HEK293 (cell line): ENCODE results near the gene HOOK1.

Experiments used
- CTCF ChIA-PET: fragments of 350-600 bp; formaldehyde crosslinking; extraction: SDS; loops from one replicate; lab custom pipeline; 2021; ENCODE audit warnings: antibody characterized with exemption; lab: Yijun Ruan, JAX
- POLR2A ChIA-PET: fragments of 300-600 bp; formaldehyde crosslinking; extraction: SDS; loops from one replicate; lab custom pipeline; 2020; ENCODE audit warnings: antibody characterized with exemption, inconsistent platforms; lab: Yijun Ruan, JAX
- H3K27ac ChIP-seq: fragments of 200-500 bp; sonication (Bioruptor generic); 2 replicates; pipeline ENCODE4 v1.5.1; 2014; ENCODE audit warnings: low read depth, low read length, control low read depth, inconsistent platforms; ENCODE audit errors: extremely low read depth
- H3K36me3 ChIP-seq, 2 experiments: fragments of 200-500 bp in 1 of 2; sonication (Bioruptor generic) in 1 of 2; 1 replicate in 1 of 2; 2 replicates in 1 of 2; pipeline ENCODE4 v1.5.1; 2014 to 2017; ENCODE audit warnings: inconsistent platforms in 2 of 2, low read length in 2 of 2; ENCODE audit not compliant: control insufficient read depth in 2 of 2, insufficient read depth in 1 of 2
- H3K4me1 ChIP-seq: fragments of 200-500 bp; sonication (Bioruptor generic); 2 replicates; pipeline ENCODE4 v1.5.1; 2014; ENCODE audit warnings: mild to moderate bottlenecking, low read length, inconsistent platforms; ENCODE audit not compliant: control insufficient read depth, insufficient read depth
- H3K4me3 ChIP-seq: 2 replicates; pipeline ENCODE4 v1.5.1; 2011; ENCODE audit warnings: low read depth, mild to moderate bottlenecking, control low read depth, low read length, moderate library complexity
- H3K9me3 ChIP-seq: fragments of 200-500 bp; sonication (Bioruptor generic); 2 replicates; pipeline ENCODE4 v1.5.1; 2014; ENCODE audit warnings: low read depth, low read length, inconsistent platforms; ENCODE audit not compliant: control insufficient read depth, insufficient read depth
- GLIS1 ChIP-seq: fragments of 450-650 bp; formaldehyde crosslinking; IDR thresholded peaks from 2 replicates; pipeline ENCODE4 v1.5.1; 2016; ENCODE audit warnings: missing biosample characterization, missing genetic modification characterization
- KLF7 ChIP-seq: fragments of 450-650 bp; formaldehyde crosslinking; IDR thresholded peaks from 2 replicates; pipeline ENCODE4 v1.5.1; 2016; ENCODE audit warnings: missing biosample characterization, missing genetic modification characterization, borderline replicate concordance
- MEIS1 ChIP-seq: sonication (generic); formaldehyde crosslinking; IDR thresholded peaks from 2 replicates; pipeline ENCODE4 v1.8.1; 2022; ENCODE audit warnings: missing genetic modification reagents, mild to moderate bottlenecking, borderline replicate concordance
- SALL2 ChIP-seq: fragments of 450-650 bp; formaldehyde crosslinking; IDR thresholded peaks from 2 replicates; pipeline ENCODE4 v1.5.0; 2017; ENCODE audit warnings: missing biosample characterization, mild to moderate bottlenecking, missing genetic modification characterization, borderline replicate concordance
- WT1 ChIP-seq: fragments of 450-650 bp; formaldehyde crosslinking; IDR thresholded peaks from 2 replicates; pipeline ENCODE4 v1.5.1; 2016; ENCODE audit warnings: missing biosample characterization, missing genetic modification characterization
- ZBTB20 ChIP-seq: fragments of 450-650 bp; formaldehyde crosslinking; IDR thresholded peaks from 2 replicates; pipeline ENCODE4 v1.5.1; 2016; ENCODE audit warnings: missing biosample characterization, missing genetic modification characterization
- ZBTB26 ChIP-seq: fragments of 450-650 bp; formaldehyde crosslinking; optimal IDR thresholded peaks from 2 replicates; pipeline ENCODE3; 2016; ENCODE audit warnings: missing biosample characterization, mild to moderate bottlenecking, missing genetic modification characterization
- ZFHX2 ChIP-seq: fragments of 450-650 bp; formaldehyde crosslinking; conservative IDR thresholded peaks from 2 replicates; pipeline ENCODE4 v1.5.1; 2016; ENCODE audit warnings: missing biosample characterization, missing genetic modification characterization
- ZNF18 ChIP-seq: fragments of 450-650 bp; formaldehyde crosslinking; IDR thresholded peaks from 2 replicates; pipeline ENCODE4 v1.5.1; 2016; ENCODE audit warnings: missing biosample characterization, missing genetic modification characterization
- ZNF24 ChIP-seq: fragments of 450-650 bp; formaldehyde crosslinking; IDR thresholded peaks from 2 replicates; pipeline ENCODE4 v1.5.1; 2016; ENCODE audit warnings: missing biosample characterization, missing genetic modification characterization
- ZNF324 ChIP-seq: fragments of 450-650 bp; formaldehyde crosslinking; IDR thresholded peaks from 2 replicates; pipeline ENCODE4 v1.5.1; 2016; ENCODE audit warnings: missing biosample characterization, missing genetic modification characterization
- ZNF366 ChIP-seq: fragments of 450-650 bp; formaldehyde crosslinking; conservative IDR thresholded peaks from 2 replicates; pipeline ENCODE4 v1.5.1; 2016; ENCODE audit warnings: missing biosample characterization, missing genetic modification characterization
- ZNF433 ChIP-seq: fragments of 450-650 bp; formaldehyde crosslinking; IDR thresholded peaks from 2 replicates; pipeline ENCODE4 v1.5.1; 2016; ENCODE audit warnings: missing biosample characterization, missing genetic modification characterization, low read depth
- ZNF488 ChIP-seq: fragments of 450-650 bp; formaldehyde crosslinking; IDR thresholded peaks from 2 replicates; pipeline ENCODE4 v1.5.1; 2016; ENCODE audit warnings: missing biosample characterization, missing genetic modification characterization
- ZNF548 ChIP-seq: fragments of 450-650 bp; formaldehyde crosslinking; IDR thresholded peaks from 2 replicates; pipeline ENCODE4 v1.5.1; 2016; ENCODE audit warnings: missing biosample characterization, missing genetic modification characterization
- ZNF549 ChIP-seq: fragments of 450-650 bp; IDR thresholded peaks from 2 replicates; pipeline ENCODE4 v1.5.1; 2018; ENCODE audit warnings: missing biosample characterization, missing genetic modification characterization, mild to moderate bottlenecking, inconsistent platforms, moderate library complexity
- ZNF560 ChIP-seq: fragments of 450-650 bp; formaldehyde crosslinking; IDR thresholded peaks from 2 replicates; pipeline ENCODE4 v1.5.1; 2017; ENCODE audit warnings: missing biosample characterization, missing genetic modification characterization, borderline replicate concordance
- ZNF596 ChIP-seq: fragments of 450-650 bp; IDR thresholded peaks from 2 replicates; pipeline ENCODE4 v1.5.0; 2018; ENCODE audit warnings: missing biosample characterization, mild to moderate bottlenecking, missing genetic modification characterization, moderate library complexity
- ZNF658 ChIP-seq: fragments of 450-650 bp; formaldehyde crosslinking; IDR thresholded peaks from 2 replicates; pipeline ENCODE4; 2016; ENCODE audit warnings: missing biosample characterization, missing genetic modification characterization
- ZNF777 ChIP-seq: fragments of 450-650 bp; formaldehyde crosslinking; IDR thresholded peaks from 2 replicates; pipeline ENCODE4 v1.5.1; 2017; ENCODE audit warnings: missing biosample characterization, missing genetic modification characterization, borderline replicate concordance
- TF ChIP-seq, protein P1 (sequence below): IDR thresholded peaks from 2 replicates; pipeline ENCODE4 v1.6.1; 2011; ENCODE audit warnings: mild to moderate bottlenecking, low read depth, low read length, borderline replicate concordance
- TF ChIP-seq, protein P2 (sequence below): fragments of 450-650 bp; IDR thresholded peaks from 2 replicates; pipeline ENCODE4 v1.5.1; 2018; ENCODE audit warnings: missing biosample characterization, missing genetic modification characterization
- TF ChIP-seq, protein P3 (sequence below): fragments of 450-650 bp; formaldehyde crosslinking; IDR thresholded peaks from 2 replicates; pipeline ENCODE4 v1.5.1; 2016; ENCODE audit warnings: missing biosample characterization, missing genetic modification characterization
- TF ChIP-seq, protein P4 (sequence below): fragments of 450-650 bp; formaldehyde crosslinking; IDR thresholded peaks from 2 replicates; pipeline ENCODE4 v1.5.1; 2016; ENCODE audit warnings: missing biosample characterization, missing genetic modification characterization

Gene HOOK1

GRCh38 chr1:59814901-59815825, at the start of gene HOOK1 (continued):
- TF ChIP-seq ZNF658 (tag by site-specific recombination) (no peak), ZNF596 (no peak), ZNF366 (tag by site-specific recombination) (no peak), ZBTB26 (tag by site-specific recombination) (peak; percentile 73), SALL2 (tag by site-specific recombination) (no peak), WT1 (tag by site-specific recombination) (no peak), ZNF433 (no peak), ZNF324 (tag by site-specific recombination) (peak; percentile 21; the same call in 1 of the 2 replicates), ZNF549 (no peak), ZNF488 (tag by site-specific recombination) (no peak)
- TF ChIP-seq, protein P1, sequence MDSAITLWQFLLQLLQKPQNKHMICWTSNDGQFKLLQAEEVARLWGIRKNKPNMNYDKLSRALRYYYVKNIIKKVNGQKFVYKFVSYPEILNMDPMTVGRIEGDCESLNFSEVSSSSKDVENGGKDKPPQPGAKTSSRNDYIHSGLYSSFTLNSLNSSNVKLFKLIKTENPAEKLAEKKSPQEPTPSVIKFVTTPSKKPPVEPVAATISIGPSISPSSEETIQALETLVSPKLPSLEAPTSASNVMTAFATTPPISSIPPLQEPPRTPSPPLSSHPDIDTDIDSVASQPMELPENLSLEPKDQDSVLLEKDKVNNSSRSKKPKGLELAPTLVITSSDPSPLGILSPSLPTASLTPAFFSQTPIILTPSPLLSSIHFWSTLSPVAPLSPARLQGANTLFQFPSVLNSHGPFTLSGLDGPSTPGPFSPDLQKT: no peak
- TF ChIP-seq, protein P2, sequence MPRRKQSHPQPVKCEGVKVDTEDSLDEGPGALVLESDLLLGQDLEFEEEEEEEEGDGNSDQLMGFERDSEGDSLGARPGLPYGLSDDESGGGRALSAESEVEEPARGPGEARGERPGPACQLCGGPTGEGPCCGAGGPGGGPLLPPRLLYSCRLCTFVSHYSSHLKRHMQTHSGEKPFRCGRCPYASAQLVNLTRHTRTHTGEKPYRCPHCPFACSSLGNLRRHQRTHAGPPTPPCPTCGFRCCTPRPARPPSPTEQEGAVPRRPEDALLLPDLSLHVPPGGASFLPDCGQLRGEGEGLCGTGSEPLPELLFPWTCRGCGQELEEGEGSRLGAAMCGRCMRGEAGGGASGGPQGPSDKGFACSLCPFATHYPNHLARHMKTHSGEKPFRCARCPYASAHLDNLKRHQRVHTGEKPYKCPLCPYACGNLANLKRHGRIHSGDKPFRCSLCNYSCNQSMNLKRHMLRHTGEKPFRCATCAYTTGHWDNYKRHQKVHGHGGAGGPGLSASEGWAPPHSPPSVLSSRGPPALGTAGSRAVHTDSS (tag by site-specific recombination): no peak
- TF ChIP-seq, protein P3, sequence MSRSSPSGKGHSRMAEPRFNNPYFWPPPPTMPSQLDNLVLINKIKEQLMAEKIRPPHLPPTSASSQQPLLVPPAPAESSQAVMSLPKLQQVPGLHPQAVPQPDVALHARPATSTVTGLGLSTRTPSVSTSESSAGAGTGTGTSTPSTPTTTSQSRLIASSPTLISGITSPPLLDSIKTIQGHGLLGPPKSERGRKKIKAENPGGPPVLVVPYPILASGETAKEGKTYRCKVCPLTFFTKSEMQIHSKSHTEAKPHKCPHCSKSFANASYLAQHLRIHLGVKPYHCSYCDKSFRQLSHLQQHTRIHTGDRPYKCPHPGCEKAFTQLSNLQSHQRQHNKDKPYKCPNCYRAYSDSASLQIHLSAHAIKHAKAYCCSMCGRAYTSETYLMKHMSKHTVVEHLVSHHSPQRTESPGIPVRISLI (tag by site-specific recombination): no peak

GRCh38 chr1:59765011-59765730, 49.6 kb upstream of the HOOK1 start:
- H3K36me3 ChIP-seq: no peaks in the 10 kb centered on the region
- CTCF ChIA-PET: interaction anchor here (0.6 to 1.1 kb wide), 3 partner anchors 10 to 301 kb away, joined by 3 read pairs; no protein-coding TSS in a partner anchor
- no peaks in the 10 kb centered on the region for H3K9me3 ChIP-seq
- no peak overlapping the region for H3K4me3 ChIP-seq
- POLR2A ChIA-PET: no interaction called here
- H3K27ac ChIP-seq: no peak overlapping the region
- no peaks in the 10 kb centered on the region for H3K4me1 ChIP-seq
- TF ChIP-seq ZBTB20 (tag by site-specific recombination) (no peak), ZNF24 (tag by site-specific recombination) (no peak), ZNF18 (tag by site-specific recombination) (no peak), KLF7 (tag by site-specific recombination) (no peak), ZNF777 (no peak), ZFHX2 (no peak), ZNF560 (tag by site-specific recombination) (no peak), GLIS1 (tag by site-specific recombination) (no peak), MEIS1 (CRISPR knock-in tag) (no peak), ZNF548 (tag by site-specific recombination) (no peak)
- TF ChIP-seq, protein P4, sequence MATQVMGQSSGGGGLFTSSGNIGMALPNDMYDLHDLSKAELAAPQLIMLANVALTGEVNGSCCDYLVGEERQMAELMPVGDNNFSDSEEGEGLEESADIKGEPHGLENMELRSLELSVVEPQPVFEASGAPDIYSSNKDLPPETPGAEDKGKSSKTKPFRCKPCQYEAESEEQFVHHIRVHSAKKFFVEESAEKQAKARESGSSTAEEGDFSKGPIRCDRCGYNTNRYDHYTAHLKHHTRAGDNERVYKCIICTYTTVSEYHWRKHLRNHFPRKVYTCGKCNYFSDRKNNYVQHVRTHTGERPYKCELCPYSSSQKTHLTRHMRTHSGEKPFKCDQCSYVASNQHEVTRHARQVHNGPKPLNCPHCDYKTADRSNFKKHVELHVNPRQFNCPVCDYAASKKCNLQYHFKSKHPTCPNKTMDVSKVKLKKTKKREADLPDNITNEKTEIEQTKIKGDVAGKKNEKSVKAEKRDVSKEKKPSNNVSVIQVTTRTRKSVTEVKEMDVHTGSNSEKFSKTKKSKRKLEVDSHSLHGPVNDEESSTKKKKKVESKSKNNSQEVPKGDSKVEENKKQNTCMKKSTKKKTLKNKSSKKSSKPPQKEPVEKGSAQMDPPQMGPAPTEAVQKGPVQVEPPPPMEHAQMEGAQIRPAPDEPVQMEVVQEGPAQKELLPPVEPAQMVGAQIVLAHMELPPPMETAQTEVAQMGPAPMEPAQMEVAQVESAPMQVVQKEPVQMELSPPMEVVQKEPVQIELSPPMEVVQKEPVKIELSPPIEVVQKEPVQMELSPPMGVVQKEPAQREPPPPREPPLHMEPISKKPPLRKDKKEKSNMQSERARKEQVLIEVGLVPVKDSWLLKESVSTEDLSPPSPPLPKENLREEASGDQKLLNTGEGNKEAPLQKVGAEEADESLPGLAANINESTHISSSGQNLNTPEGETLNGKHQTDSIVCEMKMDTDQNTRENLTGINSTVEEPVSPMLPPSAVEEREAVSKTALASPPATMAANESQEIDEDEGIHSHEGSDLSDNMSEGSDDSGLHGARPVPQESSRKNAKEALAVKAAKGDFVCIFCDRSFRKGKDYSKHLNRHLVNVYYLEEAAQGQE (tag by site-specific recombination): no peak
